ENCODE results near the gene ITPR1. TPM values are rescaled to one million over a fixed set of nuclear protein-coding genes. Genes with fewer than 3 reads are reported as not detected.

The ITPR1 gene
- total RNA-seq, 2 donors from 2014 or later = 5.9 TPM

GRCh38 chr3:4853749-4854140 lies 360.6 kb downstream of the ITPR1 start:
- Mint-ChIP-seq H3K36me3 (ENCODE audit: low read depth) (no peaks in the 10 kb centered on the region), H3K4me1 (peaks cover 6% of the 10 kb centered on the region), H3K27me3 (ENCODE audit: insufficient read depth) (no peaks in the 10 kb centered on the region), H3K4me3 (no peak overlapping the region), H3K9me3 (no peaks in the 10 kb centered on the region), H3K27ac (no peak overlapping the region)
- H3K9ac ChIP-seq (ENCODE audit: extremely low read depth, low read length, poor library complexity, severe bottlenecking) = no peak overlapping the region
- TF ChIP-seq CTCF (conservative IDR thresholded peaks at IDR 0.05) = no peak
- H3K36me3 ChIP-seq (ENCODE audit: control insufficient read depth, insufficient read depth, low read length) = no peaks in the 10 kb centered on the region
- no peaks in the 10 kb centered on the region for H3K9me3 ChIP-seq (ENCODE audit: control insufficient read depth, low read length)
- H3K27ac ChIP-seq (ENCODE audit: low read depth, low read length) = no peak overlapping the region
- no peaks in the 10 kb centered on the region for H3K4me1 ChIP-seq (ENCODE audit: control insufficient read depth, insufficient read depth, low read length)
- no peaks in the 10 kb centered on the region for H3K27me3 ChIP-seq (ENCODE audit: control insufficient read depth, insufficient read depth, low read length, poor library complexity, severe bottlenecking)
- no peak for DNase-seq
- no peak overlapping the region for H3K4me3 ChIP-seq (ENCODE audit: low read length)

DNA sequence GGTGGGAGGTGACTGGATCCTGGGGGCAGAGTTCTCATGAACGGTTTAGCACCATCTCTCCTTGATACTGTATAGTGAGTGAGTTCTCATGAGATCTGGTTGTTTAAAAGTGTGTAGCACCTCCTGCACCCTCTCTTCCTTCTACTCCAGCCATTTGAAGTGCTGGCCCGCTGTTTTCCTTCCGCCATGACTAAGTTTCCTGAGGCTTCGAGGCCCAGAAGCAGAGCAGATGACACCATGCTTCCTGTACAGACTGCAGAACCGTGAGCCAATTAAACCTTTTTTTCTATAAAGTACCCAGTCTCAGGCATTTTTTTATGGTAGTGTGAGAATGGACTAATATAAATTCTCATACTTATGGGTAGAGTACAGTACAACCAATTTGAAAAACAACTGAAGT lies 362.5 kb downstream of the ITPR1 start:
- H3K9ac ChIP-seq (ENCODE audit: extremely low read depth, low read length, poor library complexity, severe bottlenecking) = no peak overlapping the region
- no peaks in the 10 kb centered on the region for H3K36me3 Mint-ChIP-seq (ENCODE audit: low read depth)
- no peaks in the 10 kb centered on the region for H3K27me3 Mint-ChIP-seq (ENCODE audit: insufficient read depth)
- H3K9me3 ChIP-seq (ENCODE audit: control insufficient read depth, low read length) = peaks cover 4% of the 10 kb centered on the region
- no peaks in the 10 kb centered on the region for H3K4me1 ChIP-seq (ENCODE audit: control insufficient read depth, insufficient read depth, low read length)
- no peaks in the 10 kb centered on the region for H3K27me3 ChIP-seq (ENCODE audit: control insufficient read depth, insufficient read depth, low read length, poor library complexity, severe bottlenecking)
- peaks cover 6% of the 10 kb centered on the region for H3K4me1 Mint-ChIP-seq
- no peak overlapping the region for H3K4me3 ChIP-seq (ENCODE audit: low read length)
- WGBS, 2 experiments (ENCODE audit: insufficient coverage in 1 of 2, insufficient read length in 1 of 2) = 87 to 93% methylated on average over 3 to 5 of the region's 5 CpGs
- H3K4me3 Mint-ChIP-seq = no peak overlapping the region
- peaks cover 3% of the 10 kb centered on the region for H3K9me3 Mint-ChIP-seq
- no peaks in the 10 kb centered on the region for H3K36me3 ChIP-seq (ENCODE audit: control insufficient read depth, insufficient read depth, low read length)
- H3K27ac Mint-ChIP-seq = no peak overlapping the region
- H3K27ac ChIP-seq (ENCODE audit: low read depth, low read length) = no peak overlapping the region
- TF ChIP-seq CTCF (conservative IDR thresholded peaks at IDR 0.05) = no peak
- no peak for DNase-seq

- DNase-seq = no peak
- peaks cover 6% of the 10 kb centered on the region for H3K4me1 Mint-ChIP-seq
Measured at GRCh38 chr3:4856136-4856535, 363.0 kb downstream of the ITPR1 start.

More at GRCh38 chr3:4856136-4856535, 363.0 kb downstream of the ITPR1 start:
- TF ChIP-seq CTCF (conservative IDR thresholded peaks at IDR 0.05) = no peak
- Mint-ChIP-seq H3K36me3 (ENCODE audit: low read depth) (no peaks in the 10 kb centered on the region), H3K9me3 (peaks cover 8% of the 10 kb centered on the region), H3K27me3 (ENCODE audit: insufficient read depth) (no peaks in the 10 kb centered on the region), H3K4me3 (no peak overlapping the region), H3K27ac (no peak overlapping the region)
- Histone ChIP-seq H3K27me3 (ENCODE audit: control insufficient read depth, insufficient read depth, low read length, poor library complexity, severe bottlenecking) (no peaks in the 10 kb centered on the region), H3K9ac (ENCODE audit: extremely low read depth, low read length, poor library complexity, severe bottlenecking) (no peak overlapping the region), H3K27ac (ENCODE audit: low read depth, low read length) (no peak overlapping the region), H3K36me3 (ENCODE audit: control insufficient read depth, insufficient read depth, low read length) (no peaks in the 10 kb centered on the region), H3K9me3 (ENCODE audit: control insufficient read depth, low read length) (peaks cover 6% of the 10 kb centered on the region), H3K4me3 (ENCODE audit: low read length) (no peak overlapping the region), H3K4me1 (ENCODE audit: control insufficient read depth, insufficient read depth, low read length) (no peaks in the 10 kb centered on the region)
- WGBS, 2 experiments (ENCODE audit: insufficient coverage in 1 of 2, insufficient read length in 1 of 2) = 49 to 80% methylated on average over 1 to 2 of the region's 2 CpGs
